ENCODE data around the gene HES5. TPM values are rescaled to one million over a fixed set of nuclear protein-coding genes. Genes with fewer than 3 reads are reported as not detected.
A peak's percentile ranks its signal among the peaks of the same experiment; 100 is the strongest.

The HES5 gene
- total RNA-seq, 1 experiment from 2014 or later = not detected

- Mint-ChIP-seq H3K4me1 (peaks cover 25 to 29% of the 10 kb centered on the region in 2 experiments), H3K4me3 (peak within 1 kb of the TSS; percentile 89 to 96), H3K9me3 (no peaks in the 10 kb centered on the region; a peak in 2 of 5 replicates), H3K36me3 (ENCODE audit: insufficient read depth in 1 of 3, low read depth in 3 of 3) (peaks cover 7 to 11% (median 9%) of the 10 kb centered on the region in 3 experiments), H3K27ac (peak within 1 kb of the TSS; percentile 87 to 98 (median 97); a peak in 6 of 7 replicates), H3K27me3 (ENCODE audit: low read depth) (peaks cover 43% of the 10 kb centered on the region)
- Histone ChIP-seq H2AFZ (ENCODE audit: low read length) (no peak within 1 kb of the TSS), H2BK15ac (ENCODE audit: low read depth, low read length) (no peak within 1 kb of the TSS), H2AK5ac (ENCODE audit: insufficient read length, low read length) (no peak within 1 kb of the TSS), H3K18ac (ENCODE audit: insufficient read length, low read depth, low read length) (no peak within 1 kb of the TSS), H4K5ac (ENCODE audit: insufficient read length, low read depth, low read length) (no peak within 1 kb of the TSS), H3K27ac (ENCODE audit: insufficient read length, low read depth, low read length) (no peak within 1 kb of the TSS), H3T11ph (ENCODE audit: low read length) (no peak within 1 kb of the TSS), H3K4me2 (ENCODE audit: insufficient read depth, insufficient read length, low read length) (peak within 1 kb of the TSS; percentile 69), H4K91ac (ENCODE audit: insufficient read length, low read depth, low read length) (no peak within 1 kb of the TSS), H3K4ac (ENCODE audit: low read depth, low read length) (no peak within 1 kb of the TSS), H3K9me3 (ENCODE audit: control insufficient read depth, low read depth, low read length) (no peaks in the 10 kb centered on the region), H3K56ac (ENCODE audit: insufficient read length, low read depth, low read length) (no peak within 1 kb of the TSS), H3K23me2 (ENCODE audit: insufficient read length, low read depth, low read length, poor library complexity, severe bottlenecking) (peaks cover 11% of the 10 kb centered on the region), H4K20me1 (ENCODE audit: control insufficient read depth, insufficient read depth, insufficient read length) (no peaks in the 10 kb centered on the region), H2BK20ac (ENCODE audit: low read depth, low read length, poor library complexity, severe bottlenecking) (no peak within 1 kb of the TSS), H3K4me1 (ENCODE audit: insufficient read depth, low read length) (peaks cover 2% of the 10 kb centered on the region; the same call in 1 of the 2 replicates), H3K9ac (ENCODE audit: extremely low read depth, insufficient read length, low read length) (peak within 1 kb of the TSS; percentile 70), H3K79me2 (ENCODE audit: insufficient read depth, low read length) (peaks cover 25% of the 10 kb centered on the region; the same call in 1 of the 2 replicates), H3K23ac (ENCODE audit: insufficient read length, low read depth, low read length) (no peak within 1 kb of the TSS), H3K14ac (ENCODE audit: insufficient read depth, low read length) (peak within 1 kb of the TSS; percentile 10; the same call in 1 of the 2 replicates), H2BK12ac (ENCODE audit: insufficient read length, low read depth, low read length) (no peak within 1 kb of the TSS), H4K8ac (replicated peaks; ENCODE audit: insufficient read length, low read depth, low read length) (no peak within 1 kb of the TSS), H2BK5ac (ENCODE audit: insufficient read length, low read length) (no peak within 1 kb of the TSS), H2BK120ac (ENCODE audit: low read depth, low read length, poor library complexity, severe bottlenecking) (no peak within 1 kb of the TSS), H3K79me1 (ENCODE audit: insufficient read depth, low read depth, low read length, poor library complexity, severe bottlenecking) (peaks cover 16% of the 10 kb centered on the region), H3K27me3 (ENCODE audit: insufficient read depth, low read length) (peaks cover 28% of the 10 kb centered on the region; the same call in 1 of the 2 replicates)
- peak; percentile 92 for DNase-seq
- no peak for TF ChIP-seq CTCF (conservative IDR thresholded peaks at IDR 0.05)
- WGBS (ENCODE audit: extremely low coverage, insufficient read length, low lambda C conversion rate) = no CpG with 5 or more reads among the region's 107 CpGs
Measured at GRCh38 chr1:2525920-2526823, 3.9 kb downstream of the HES5 start, which contains the start of gene PANK4. Gene PANK4, minus strand, starts transcription at chr1:2526596. Its CDS starts 9 bp downstream, at chr1:2526587.
